H1 (cell line): ENCODE measurements around the gene CACUL1. TPM values are rescaled to one million over a fixed set of nuclear protein-coding genes. Genes with fewer than 3 reads are reported as not detected.

Source experiments
- CHD1 ChIP-seq: IDR thresholded peaks from 2 replicates; pipeline ENCODE4 v1.6.1; 2012; ENCODE audit warnings: low read depth, low read length, improper control_type of control experiment
- CHD7 ChIP-seq: fragments of 300-600 bp; sonication (generic); IDR thresholded peaks from 2 replicates; pipeline ENCODE4 v1.7.1; 2012; ENCODE audit warnings: low read length, moderate library complexity, mild to moderate bottlenecking, inconsistent platforms; ENCODE audit not compliant: insufficient replicate concordance
- SAP30 ChIP-seq: fragments of 300-600 bp; sonication (generic); IDR thresholded peaks from 2 replicates; pipeline ENCODE4 v1.7.1; 2012; ENCODE audit warnings: low read length, moderate library complexity, mild to moderate bottlenecking, inconsistent platforms; ENCODE audit not compliant: insufficient read depth, insufficient replicate concordance
- SP1 ChIP-seq: IDR thresholded peaks from 2 replicates; pipeline ENCODE4 v1.6.1; 2011; ENCODE audit warnings: low read depth, low read length
- polyA plus RNA-seq, 7 experiments: library from polyadenylated mRNA; depleted of rRNA in 3 of 7; stranded (reverse) in 5 of 7; unstranded in 2 of 7; fragments of >200 nt in 5 of 7; fragments of 200-250 nt in 2 of 7; gene quantifications; 1 replicate in 5 of 7; 2 replicates in 1 of 7; 4 replicates in 1 of 7; pipeline versions ENCODE4 v1.2.1 to v1.2.3, GENCODE V29; 2011 to 2013; ENCODE audit warnings: missing spikeins in 2 of 7, mixed read lengths in 2 of 7
- total RNA-seq: library from RNA; stranded (reverse); fragmentation: NEBNext Ultra II Directional; extraction: Animal tissue kit (Norgen Biotek cat#: 25700); gene quantifications from 2 replicates; pipeline ENCODE4 v1.2.1, GENCODE V29; 2021

The CACUL1 gene
- total and polyA plus RNA-seq, 2 of the 8 experiments (the other 6 are each of a cell fraction or from before 2014, with no cell fraction given): 6.5 to 34.2 TPM

- TF ChIP-seq CHD7 (no peak), CHD1 (no peak), SAP30 (no peak), SP1 (no peak)
Observed at GRCh38 chr10:118723466-118723865, 31.3 kb downstream of the CACUL1 start (continued).
